Retinal pigment epithelial cell (primary cell): ENCODE data around the gene HASPIN.
"Not testable (repeated sequence)": the region's sequence is repeated elsewhere in the genome, so short reads cannot be mapped to it uniquely, and the experiment has no call there.

ENCODE experiments used
- DNase-seq: peaks from one replicate; pipeline ENCODE4 v3.0.0-alpha.2; 2010; ENCODE audit warnings: low read depth
- H3K4me3 ChIP-seq: 2 replicates; pipeline ENCODE4 v1.5.1; 2011; ENCODE audit warnings: mild to moderate bottlenecking, low read length, control low read depth, moderate library complexity
- CTCF ChIP-seq: conservative IDR thresholded peaks from 2 replicates; pipeline ENCODE4 v1.5.1; 2011; ENCODE audit warnings: low read depth, low read length, control low read depth, inconsistent platforms

HASPIN gene

DNA sequence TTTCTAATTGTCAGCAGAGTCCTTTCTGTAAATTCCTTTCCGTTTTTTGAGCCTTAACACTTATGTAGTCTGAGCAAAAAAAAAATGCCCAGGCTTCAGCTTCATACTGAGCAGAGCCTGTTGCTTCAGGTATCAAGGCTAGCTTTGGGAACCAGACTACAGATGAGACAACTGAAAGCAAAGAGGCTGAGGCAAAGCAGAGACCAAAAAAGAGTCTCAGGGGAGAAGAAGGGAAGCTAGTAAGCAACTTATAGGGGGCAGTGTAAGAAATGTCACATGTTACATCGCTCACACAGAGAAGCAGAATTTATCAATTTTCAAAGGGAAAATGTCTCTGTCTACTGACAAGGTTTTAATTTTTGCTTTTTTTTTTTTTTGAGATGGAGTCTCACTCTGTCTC is 3.3 kb downstream of the HASPIN start:
- no peak for TF ChIP-seq CTCF
- no peak overlapping the region for H3K4me3 ChIP-seq
- DNase-seq, result no peak

GRCh38 chr17:3728099-3728498 is 4.4 kb downstream of the HASPIN start:
- DNase-seq, H3K4me3 ChIP-seq: not testable (repeated sequence)

DNA sequence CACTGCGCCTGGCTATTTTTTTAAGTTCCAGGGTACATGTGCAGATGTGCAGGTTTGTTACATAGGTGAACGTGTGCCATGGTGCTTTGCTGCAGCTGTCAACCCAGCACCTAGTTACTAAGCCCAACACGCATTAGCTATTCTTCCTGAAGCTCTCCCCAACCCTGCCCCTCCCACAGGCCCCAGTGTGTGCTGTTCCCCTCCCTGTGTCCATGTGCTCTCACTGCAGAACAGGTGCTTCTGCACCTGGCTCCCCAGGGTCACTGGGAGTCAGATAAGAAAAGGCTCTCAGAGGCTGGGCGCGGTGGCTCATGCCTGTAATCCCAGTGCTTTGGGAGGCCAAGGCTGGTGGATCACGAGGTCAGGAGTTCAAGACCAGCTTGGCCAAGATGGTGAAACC is 6.2 kb downstream of the HASPIN start:
- no peak for DNase-seq
- no peak for TF ChIP-seq CTCF
- no peak overlapping the region for H3K4me3 ChIP-seq

- no peak for DNase-seq
Measured at GRCh38 chr17:3730881-3731429, 7.3 kb downstream of the HASPIN start.

GRCh38 chr17:3732210-3732621 is 8.5 kb downstream of the HASPIN start:
- DNase-seq, result no peak
- H3K4me3 ChIP-seq, result no peak overlapping the region
- no peak for TF ChIP-seq CTCF

More at GRCh38 chr17:3730881-3731429, 7.3 kb downstream of the HASPIN start:
- no peak for TF ChIP-seq CTCF
- peak overlapping the region; percentile 6 for H3K4me3 ChIP-seq

- not testable (repeated sequence) for H3K4me3 ChIP-seq, DNase-seq
Measured at GRCh38 chr17:3734911-3735276, 11.2 kb downstream of the HASPIN start.

- no peak for DNase-seq
- no peak for TF ChIP-seq CTCF
Measured at GRCh38 chr17:3735515-3735914, 11.8 kb downstream of the HASPIN start.

DNA sequence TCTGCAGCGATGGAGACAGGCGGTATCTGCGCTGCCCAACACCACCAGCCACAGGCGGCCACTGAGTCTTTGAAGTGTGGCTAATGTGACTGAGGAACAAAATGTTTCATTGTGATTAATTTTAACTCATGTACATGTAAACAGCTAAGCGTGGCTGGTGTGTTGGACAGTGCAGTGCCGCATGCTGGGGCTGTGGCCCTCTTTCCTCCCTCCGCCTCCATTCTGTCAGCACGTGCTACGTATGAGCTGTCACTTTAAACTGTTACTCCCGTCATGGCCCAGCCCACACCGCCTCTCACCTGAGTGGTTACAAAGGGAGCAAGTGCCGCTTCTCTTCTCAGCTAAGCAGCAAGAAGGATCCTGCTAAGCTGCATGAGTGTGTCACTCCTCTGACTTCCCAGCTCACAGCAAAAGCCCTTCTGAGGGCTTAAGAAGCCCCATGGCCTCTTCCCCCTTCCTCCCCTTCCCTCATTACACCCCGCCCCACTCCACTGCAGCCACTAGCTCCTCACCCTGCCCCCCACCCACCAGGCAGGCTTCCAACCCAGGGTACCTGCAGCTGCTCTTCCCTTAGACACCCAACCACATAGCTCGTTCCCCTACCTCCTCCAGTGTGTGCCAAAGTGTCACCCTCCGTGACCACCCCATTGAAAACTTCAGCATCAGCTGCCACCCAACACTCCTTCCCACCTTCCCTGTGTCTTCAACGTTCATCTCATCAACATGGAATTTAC is 15.0 kb downstream of the HASPIN start:
- H3K4me3 ChIP-seq, result peak overlapping the region; percentile 41
- peak; percentile 40 for DNase-seq
- TF ChIP-seq CTCF, result no peak

More at GRCh38 chr17:3735515-3735914, 11.8 kb downstream of the HASPIN start:
- H3K4me3 ChIP-seq, result no peak overlapping the region
